Stimulated activated CD8-positive, alpha-beta memory T cell treated with anti-CD3 and anti-CD28 coated beads, Interleukin-15, amount 100 ng/mL, for 4 hours (primary cell): ENCODE measurements around the gene BANK1.
"Not testable (repeated sequence)": the region's sequence is repeated elsewhere in the genome, so short reads cannot be mapped to it uniquely, and the experiment has no call there.

Source experiments
- DNase-seq, 2 donors: peaks; one replicate each; pipeline ENCODE4 v3.0.0-alpha.2; 2020; ENCODE audit warnings: low read depth in 2 of 2

Gene BANK1

DNA sequence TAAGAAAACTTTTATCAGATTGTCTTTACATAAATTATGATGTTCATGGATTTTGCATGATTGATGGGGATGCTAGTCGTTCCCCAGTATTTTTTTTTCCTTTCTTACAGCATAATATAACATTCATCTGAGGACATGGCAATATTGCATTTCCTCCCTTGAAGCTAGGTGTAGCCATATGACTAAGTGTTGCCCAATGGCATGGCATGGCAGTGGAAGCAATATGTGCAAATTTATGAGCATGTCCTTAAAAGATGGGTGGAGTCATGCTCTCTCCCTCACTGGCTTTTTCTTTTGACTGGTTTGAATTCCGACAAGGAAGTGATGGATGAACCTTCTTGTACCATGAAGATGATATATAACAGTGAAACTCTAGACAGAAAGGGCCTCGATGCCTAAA, 96.3 kb downstream of the BANK1 start:
- DNase-seq, result no peak

DNA sequence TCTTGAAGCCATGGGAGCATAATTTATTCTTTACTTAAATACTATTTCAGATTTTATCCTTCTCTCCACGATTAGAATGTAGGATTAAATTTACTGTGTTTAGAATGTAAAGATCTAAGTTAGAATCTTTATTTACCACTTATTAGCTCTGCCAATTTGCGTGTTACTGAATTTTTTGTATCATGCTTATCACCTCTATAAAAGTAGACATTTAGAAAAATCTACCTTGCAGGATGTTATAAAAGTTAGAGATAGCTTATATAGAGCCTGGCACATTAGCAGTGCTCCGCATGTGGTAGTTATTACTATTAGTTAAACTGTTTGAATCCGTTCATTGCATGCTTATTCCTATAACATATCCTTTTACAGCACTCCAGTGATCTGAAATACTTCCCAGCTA, 97.9 kb downstream of the BANK1 start:
- DNase-seq, result no peak

DNA sequence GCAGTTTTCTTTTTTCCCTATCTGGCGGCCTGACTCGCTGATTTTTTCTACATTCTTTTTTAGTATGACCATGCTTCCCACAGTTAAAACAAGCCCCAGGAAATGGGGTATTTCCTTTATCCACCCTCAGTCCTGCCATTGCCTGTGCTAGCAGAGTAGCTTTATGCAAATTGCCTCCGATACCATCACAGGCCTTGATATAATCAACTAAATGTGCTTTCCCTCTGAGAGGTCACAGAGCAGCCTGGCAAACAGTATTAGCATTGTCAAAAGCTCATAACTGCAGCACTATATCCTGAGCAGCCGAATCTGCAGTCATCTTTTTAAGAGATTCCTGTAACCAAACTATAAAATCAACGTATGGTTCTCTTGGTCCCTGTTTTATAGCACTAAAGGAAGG, 115.0 kb downstream of the BANK1 start:
- not testable (repeated sequence) for DNase-seq

DNA sequence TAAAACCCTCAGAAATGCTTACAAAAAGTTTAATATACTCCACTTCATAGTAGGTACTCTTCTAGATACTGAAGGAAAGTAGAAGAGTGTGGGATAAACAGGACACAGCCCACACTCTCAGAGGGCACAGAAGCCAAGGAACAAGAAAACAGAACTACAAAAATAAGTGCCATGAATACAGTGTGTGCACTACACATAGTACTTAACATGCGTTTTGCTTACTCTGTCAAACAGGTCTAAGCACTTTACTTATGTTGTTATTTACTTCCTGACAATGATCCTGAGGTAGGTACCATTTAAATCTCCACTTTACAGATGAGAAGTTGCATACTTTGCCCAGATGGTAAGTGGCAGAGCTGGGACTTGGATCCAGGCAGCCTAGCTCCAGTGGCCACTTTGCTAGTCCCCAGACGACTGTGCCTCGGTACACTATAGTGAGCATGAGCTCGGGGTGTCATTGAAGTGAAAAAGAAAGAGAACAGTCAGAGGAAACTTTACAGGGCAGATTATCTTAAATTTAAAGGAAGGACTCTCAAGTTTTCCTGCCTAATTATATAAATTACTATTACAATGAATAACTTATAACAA, 120.3 kb downstream of the BANK1 start:
- DNase-seq, result no peak

DNA sequence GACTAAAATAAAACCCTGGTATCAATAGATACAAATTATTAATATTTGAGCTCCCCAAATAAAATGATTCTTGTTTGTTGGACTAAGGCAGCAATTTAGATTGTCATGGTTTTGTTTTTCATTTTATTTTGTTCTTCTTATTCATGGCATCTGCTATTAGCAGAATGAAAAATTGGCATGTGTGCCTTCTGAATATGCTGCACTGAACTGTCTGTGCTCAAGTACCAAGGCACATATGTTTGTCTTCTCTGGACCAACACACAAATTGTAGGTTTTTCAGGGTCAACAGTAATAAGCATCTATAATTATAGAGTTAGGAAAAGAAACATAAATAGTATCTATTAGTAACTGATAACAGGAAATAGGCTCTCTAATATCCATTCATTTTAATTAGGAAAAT, 121.1 kb downstream of the BANK1 start:
- DNase-seq, result no peak

DNA sequence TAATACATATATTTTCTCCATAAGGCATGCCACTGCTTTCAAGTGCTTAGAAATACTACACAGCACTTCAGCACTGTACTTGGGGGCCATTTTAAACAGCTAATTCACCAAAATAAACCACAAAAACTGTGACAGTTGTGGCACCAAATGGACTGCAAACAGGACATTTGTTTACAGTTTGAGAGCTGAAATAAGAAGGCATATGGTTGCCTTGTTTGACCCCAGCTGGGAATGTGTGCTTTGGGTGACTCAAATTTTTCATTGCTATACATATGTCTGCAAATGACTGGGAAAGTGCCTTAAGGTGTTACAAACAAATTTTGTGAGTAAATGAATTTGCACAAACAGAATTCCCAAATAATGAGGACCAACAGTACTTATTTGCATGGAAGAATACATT, 124.2 kb downstream of the BANK1 start:
- no peak for DNase-seq

DNA sequence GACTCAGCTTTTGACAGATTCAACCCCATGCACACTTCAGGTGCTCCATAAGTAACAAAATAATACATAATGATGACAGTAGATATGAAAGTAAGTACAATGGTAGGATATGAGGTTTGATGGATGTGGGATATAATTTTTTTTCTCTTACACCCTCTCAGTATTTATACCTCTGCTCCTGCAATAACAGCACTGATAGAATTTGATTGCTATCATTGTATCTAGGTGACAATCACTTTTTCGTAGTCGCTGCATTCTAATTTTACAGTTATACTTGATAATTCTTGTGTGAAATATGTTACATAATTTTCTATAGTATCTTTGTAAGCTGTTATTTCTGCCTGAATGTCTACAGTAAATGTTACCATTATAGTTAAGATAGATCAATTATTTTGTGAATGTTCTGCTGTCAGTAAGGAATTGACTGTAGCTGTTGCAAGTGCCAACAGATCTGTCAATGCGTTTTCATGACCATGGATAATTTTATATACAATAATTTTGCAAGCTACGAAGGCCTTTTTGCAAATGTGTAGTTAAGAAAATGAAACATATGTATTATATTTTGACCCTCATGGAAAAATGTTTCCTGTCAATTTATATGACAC, 128.9 kb downstream of the BANK1 start:
- DNase-seq, result no peak

DNA sequence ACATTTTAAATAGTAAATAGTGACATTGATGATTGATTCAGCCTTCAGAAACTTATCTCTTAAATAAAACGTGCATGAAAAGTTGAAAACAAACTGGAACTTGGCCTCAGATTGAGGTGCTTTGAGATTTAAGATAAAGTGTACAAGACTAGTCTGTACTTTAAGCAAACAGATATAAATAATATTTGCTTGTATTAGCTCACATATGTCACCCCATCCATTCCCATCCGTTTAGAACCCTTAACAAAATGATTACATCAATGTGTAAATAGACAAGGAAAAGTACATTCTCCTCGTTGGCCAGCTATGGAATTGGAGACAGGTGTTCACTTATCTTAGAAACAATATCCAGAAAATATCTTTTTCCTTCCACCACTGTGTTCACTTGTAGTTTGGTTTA, 130.8 kb downstream of the BANK1 start:
- DNase-seq, result no peak

DNA sequence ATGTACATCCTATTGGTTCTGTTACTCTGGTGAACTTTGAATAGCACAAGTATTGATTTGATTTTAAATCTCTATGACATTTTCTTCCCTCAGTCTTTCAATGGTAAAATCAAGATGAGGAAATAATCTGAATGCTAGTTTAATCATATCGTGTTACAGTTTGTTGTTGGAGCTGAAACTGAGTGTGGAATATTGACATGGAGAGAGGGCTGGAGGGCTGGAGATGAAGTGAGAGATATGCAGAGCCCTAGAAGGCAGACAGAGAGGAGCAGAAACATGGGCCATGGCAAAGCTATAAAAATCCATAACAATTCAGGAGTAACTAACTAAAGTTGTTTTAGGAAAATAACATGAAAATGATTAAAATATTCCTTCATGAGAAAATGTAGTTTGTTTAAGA, 141.1 kb downstream of the BANK1 start:
- no peak for DNase-seq

DNA sequence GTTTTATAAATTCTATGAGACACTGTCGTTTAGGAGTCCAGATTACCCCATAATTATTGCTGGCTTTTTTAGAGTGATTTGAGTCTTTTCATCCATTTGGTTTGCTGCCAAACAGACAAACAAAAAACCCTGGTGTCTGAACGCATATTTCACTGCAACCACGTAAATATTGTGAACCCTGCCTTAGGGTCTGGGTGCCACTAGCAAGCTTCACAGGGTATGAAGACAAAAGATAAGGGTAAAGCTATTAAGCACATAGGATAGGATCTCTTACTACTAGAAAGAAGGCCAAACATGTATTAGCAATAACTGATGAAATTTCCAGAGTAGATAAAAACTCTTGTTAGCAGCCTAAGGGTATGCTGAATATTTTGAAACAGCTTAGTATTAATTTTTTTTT, 143.3 kb downstream of the BANK1 start:
- no peak for DNase-seq

DNA sequence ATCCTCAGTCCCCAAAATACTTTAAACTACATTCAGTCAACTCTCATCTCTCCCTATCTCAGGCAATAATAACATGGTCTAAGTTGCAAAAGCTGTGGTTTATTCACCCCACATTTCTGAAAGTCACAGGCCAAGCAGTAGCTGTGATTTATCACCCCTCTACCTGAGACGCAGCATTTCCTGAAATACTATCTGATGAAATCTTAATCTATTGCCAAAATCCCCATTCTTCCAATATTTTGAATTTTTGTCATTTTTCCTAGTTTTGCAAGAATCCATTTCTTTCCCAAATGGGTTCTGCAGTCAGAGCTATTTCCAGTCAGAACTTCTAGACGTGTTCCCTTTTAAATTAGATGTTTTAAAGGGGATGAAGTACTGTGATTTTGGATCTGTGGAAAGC, 148.3 kb downstream of the BANK1 start:
- DNase-seq, result no peak

DNA sequence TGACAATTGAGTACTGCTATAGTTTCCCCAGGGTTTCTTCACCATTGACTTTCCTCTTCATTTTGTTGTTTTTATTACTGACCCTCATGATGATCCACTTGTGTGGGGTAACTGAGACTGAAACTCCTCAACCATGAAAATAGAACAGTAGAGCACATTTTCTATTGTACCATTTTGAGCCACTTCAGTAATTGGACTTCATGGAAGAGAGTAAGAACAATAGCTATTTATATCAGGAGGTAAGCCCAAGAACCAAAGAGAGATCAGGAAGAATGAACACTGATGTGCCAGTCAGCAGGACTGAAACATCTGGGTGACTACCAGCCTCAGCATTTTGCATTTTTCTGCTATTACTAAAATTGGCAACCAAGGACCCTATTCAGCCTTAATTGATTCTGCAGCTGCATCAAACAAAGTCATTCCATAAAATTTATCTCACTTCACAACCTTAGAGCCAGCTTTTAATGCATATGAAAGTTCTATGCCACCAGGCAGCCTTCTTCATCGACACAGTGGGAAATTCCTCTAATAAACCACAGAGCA, 151.4 kb downstream of the BANK1 start:
- DNase-seq, result no peak

DNA sequence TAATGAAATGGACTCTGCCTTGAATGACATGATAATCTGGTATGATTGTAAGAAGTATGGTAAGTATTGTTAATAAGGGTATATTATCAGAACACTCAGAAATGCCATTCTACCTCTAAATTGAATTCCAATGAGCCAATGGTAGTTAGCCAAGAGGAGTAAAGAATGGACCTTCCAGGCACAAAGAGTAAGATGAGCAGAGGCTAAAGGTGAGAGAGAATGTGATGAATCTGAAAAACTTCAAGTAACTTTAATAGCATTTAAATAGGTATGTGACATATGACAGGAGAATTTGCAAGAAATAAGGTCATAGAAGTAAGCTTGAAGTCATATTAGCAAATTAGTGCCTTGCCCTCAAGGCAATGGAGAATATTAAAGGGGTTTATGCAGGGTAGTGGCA, 152.4 kb downstream of the BANK1 start:
- DNase-seq, result no peak

DNA sequence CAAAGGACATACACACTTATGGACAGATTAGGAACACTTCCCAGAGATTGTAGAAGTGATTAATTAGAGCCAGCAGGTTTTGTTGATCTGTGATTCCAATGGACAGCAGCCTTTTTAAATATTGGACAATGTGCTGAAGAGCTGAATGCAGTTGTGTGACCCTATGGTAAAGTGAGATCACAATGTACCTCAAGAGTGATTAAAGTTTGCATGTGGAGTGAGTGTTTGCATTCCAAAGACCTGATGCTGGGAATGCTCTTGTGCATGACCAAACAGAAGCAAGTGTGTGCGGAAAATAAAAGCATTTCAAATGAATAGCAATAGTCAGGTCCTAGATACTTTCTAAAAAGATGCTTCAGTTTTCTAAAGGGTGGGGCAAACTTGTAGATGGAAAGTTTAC, 154.1 kb downstream of the BANK1 start:
- DNase-seq, result no peak

DNA sequence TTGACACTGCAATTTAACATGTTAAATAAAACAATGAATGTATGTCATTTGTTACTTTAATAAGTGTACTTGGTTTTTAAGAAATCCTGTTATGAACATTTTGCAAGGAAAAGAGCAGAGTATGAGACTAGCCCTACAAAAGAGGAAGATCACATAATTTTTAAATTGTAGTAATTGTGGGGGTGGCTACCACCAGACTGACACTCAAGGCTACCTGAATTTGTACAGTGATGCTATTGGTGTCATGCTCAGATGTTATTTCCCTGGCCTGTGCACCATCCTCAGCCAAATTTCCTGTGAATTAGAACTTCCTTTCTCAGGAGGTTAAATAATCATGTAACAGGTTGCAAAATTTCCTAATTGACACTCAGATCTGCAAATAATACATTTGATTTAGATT, 157.5 kb downstream of the BANK1 start:
- no peak for DNase-seq

DNA sequence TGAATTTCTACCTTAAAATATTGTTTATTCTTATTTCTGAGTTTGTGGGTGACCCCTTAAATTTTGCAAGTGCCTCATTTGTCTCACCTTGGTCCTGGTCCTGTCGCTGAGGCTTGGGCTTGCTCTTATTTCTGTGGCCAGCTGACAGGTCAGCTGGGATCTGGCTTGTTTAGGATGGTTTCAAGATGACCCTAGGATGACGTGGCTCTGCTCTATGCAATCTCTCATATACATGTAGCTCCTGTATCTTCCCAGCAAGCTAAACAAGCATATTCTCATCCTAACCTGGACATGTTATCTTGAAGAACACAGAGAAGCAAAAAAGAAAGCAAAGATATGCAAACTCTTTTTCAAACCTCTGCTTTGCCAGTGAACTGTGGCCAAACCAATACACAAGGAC, 158.4 kb downstream of the BANK1 start:
- no peak for DNase-seq

DNA sequence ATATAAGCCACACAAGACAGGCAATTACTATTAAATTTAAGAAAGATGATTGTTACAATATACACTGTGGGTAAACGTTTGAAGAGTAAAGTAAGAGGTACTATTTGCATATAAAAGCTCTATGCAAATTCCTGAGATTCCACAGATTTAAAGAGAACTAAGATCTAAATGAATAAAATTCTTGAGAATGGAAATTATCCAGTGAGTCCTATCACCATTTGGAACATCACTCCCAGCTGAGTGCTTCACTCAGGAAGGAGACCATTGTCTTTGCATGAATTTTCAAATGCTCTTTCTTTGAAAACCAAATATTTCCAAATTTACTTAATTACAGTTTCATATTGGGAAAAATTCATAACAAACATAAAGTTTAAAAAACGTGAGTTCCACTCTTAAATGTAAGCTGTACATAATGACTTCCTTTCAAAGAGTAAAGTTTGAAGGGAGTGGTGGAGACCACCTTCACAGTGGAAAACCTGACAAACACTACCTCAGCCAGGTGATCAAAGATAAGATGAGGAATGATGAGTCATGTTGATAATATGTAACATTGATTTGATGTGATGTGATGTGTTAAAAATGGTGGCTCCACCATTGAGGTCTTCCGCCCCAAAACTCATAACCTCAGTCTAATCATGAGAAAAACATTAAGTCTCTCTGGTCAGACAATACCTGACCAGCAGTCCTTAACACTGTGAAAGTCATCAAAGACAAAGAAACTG, 159.9 kb downstream of the BANK1 start:
- DNase-seq, result no peak

DNA sequence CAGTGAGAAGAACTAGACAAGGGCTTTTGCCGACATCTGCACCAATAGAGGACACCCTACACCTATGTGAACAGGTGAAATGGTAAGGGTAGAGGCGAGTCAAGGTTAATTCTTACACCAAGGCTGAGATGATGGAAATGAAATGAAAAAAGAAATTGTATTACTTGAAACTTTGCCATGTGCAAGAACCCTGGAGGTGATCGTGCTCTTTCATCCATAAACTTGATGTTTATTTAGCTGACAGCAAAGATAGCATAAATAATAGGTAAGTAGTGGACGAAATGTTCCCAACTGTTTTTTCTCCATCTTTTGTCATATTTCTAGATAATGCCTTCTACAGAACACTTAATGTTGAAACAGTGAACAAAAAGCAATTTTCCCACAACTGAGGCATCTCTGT, 162.5 kb downstream of the BANK1 start:
- DNase-seq, result no peak

DNA sequence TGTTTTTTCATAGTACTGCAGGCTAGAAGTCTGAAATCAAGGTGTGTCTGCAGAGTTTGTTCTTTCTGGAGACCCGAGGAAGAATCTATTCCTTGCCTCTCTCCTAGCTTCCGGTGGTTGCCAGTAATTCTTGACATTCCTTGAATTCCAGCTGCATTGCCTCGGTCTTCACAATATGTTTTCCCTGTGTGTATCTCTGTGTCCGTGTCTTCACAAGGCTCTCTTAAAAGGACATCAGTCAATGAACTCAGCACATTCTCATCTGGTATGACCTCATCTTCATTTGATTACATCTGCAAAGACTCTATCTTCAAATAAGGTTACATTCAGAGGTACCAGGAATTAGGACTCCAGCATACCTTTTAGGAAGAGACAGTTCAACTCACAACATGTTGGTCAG, 163.4 kb downstream of the BANK1 start:
- DNase-seq, result no peak

DNA sequence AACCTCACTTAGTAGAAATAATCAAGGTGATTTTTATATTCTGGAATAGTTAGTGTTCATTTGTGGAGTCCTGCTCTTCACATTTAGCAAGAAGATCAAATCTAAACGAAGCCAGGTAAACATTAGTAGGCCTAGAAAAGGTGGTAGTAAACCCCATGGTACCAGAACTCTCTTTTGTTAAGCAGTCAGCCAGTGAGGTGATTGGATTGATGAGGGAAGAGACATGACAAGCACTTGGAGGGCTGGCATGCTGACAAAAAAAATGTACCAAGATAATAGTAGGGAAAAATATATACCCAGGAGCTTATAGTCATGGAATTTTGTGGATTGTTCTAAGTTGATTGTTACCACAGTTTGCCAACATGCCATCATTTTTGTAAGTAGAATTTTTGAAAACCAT, 163.8 kb downstream of the BANK1 start:
- DNase-seq, result no peak

DNA sequence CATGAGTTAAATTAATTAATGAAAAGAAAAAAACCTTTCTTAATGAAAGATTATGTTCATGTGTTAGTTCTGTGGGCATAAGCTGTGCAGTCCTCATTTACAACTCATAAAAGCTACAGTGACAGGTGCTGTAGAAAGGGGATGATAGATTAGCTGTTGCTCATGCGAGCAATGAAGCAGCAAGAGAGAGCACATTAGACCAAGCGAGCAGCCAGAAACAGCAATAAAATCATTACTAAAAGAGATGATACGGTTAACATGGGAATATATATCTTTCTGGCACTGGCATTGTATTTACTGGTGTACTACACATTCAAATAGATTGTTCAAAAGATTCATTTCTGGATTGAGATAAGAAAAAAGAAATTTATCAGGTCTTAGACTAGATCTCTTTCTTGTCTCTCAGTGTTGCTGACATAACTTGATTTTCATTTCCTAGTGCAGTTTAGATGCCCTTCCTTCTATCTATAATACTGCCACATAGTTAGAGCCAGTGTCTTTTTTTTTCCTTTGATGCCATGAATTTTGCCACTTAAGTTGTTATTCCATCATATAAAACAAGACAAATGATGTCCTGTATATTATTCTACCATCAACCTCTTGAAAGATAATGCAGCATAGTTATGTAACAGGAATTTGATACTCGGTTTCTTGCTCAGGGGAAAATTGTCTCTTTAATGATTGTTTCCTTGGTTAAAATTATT, 164.6 kb downstream of the BANK1 start:
- DNase-seq, result no peak

DNA sequence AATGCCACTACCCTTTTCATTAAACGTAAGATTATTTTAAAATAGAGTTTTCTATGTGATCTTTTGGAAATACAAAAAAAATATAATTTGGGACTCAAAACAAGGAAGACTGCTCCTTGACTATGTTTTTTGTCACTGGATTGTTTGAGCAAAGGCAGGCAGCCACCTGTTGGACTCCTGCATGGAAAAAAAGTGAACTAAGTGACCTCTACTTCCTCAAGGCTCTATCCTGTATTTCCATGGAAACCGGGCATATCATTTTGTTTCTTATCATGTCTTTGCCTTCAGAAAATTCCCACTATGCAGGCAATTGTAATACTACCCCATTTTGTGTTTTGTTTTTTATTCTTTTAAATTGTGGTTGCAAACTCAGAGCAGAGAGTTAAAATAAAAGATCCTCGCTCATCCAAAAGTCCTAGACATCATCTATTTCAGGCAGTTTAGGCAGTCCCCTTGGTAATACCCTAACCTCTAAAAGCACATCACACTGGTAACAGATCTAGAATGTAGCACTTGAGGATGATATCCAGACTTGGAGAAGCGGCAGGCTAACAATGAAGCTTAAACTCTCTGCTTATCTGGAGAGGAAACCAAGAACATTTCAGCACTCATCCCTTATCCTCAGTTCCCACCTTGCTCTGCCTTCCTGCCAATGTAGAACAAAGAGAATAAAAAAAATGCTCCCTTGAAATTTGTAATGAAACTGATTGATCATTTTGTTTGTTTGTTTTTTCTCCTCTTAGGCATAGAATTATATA, 165.7 kb downstream of the BANK1 start:
- no peak for DNase-seq
